ENCODE measurements around the gene ASPDH.

The ASPDH gene

DNA sequence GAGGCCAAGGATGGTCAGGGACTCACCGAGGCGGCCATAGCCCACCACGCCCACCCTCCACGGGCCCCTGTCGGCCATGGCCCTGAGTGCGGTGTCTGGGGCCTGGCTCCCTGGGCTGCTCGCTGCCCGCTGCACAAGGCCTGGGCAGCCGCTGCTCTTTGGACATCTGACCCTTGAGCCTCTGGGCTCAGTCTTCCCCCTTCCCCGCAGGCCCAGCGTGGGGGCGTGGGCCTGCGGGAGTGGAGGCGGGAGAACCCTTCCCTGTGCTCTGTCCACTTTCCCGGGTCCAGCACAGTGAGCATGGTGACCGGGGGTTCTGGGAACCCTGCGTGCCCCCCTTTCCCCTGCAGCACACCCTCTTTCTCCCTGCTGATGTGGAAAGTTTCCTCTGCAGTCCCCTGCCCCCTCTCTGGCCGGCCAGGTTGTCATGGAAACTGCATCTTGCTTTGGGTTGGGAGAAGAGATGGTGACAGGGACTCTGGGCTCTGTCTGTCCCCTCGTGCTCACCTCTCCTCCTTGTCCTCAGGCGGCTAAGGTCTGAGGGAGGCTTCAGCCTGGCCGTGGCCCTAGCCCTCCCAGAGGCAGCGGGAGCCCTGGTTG, at the start of gene ASPDH:
ASPDH (minus strand) TSS at position 168 of the 600 bp plus-strand sequence; CDS start at position 78, 90 bp downstream.
- DNase-seq (ENCODE audit: low read depth), result no peak

DNA sequence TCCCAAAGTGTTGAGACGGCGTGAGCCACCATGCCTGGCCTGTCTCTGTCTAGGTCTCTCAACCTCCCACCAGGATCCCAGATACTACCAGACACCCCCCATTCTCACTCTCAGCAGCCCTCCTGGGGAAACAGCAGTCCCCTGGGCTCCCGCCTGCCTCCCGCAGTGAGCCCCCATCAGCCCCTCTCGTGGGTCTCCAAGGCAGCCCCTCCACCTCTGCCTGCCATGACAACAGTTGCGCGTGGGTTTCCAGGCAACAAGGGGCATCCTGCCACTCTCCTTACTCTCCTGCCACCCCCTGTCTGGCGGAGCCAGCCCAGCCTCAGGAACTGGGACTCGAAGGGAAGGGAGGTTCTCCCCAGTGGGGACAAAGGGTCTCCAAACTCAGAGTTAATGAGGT, 49.3 kb upstream of the ASPDH start:
- no peak for DNase-seq (ENCODE audit: low read depth)

DNA sequence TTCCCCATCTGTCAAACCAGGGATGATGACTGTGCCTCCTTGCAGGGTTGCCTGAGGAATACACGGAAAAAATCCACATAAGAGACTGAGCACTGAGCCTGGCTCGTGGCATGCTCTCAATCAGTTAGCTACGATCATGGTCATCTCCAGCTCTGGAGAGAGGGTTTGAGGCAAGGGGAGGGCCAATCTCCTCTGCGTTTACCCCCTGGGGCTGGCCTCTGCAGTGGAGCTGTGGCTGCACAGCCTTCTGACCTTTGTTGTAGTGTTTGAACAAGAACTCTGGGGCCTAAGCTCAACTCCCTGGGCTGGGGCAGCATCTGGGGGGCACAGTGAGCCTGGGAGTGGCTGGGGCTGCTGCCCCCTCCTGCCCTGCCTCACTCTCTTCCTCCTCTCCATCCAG, 48.6 kb upstream of the ASPDH start:
- DNase-seq (ENCODE audit: low read depth), result no peak

DNA sequence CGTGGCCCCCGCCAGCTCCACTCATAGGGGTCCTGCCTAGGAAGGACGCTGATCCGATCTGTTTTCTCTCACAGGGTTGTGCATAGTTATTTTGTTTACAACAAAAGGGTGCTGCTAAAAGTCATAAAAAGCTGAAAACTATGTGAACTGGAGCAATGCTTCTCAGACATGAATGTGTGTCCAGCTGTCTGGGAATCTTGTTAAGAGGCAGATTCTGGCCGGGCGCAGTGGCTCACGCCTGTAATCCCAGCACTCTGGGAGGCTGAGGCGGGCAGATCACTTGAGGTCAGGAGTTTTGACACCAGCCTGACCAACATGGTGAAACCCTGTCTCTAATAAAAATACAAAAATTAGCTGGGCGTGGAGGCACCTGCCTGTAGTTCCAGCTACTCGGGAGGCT, 45.9 kb upstream of the ASPDH start:
- no peak for DNase-seq (ENCODE audit: low read depth)

DNA sequence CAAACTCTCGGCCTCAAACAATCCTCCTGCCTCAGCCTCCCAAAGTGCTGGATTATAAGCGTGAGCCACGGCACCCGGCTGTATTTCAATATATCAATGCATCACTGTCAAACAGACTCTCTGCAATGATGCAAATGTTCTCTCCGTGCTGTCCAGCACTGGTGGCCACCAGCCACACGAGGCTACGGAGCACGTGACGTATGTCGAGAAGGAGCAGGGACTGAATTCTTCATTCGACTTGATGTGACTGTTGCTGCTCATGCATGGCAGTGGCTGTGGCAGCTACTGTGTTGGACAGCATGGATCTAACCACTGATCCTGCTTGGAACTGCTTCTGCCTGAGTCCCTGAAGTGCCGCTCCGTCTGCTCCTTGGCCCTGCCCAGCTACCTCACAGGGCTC, 44.7 kb upstream of the ASPDH start:
- no peak for DNase-seq (ENCODE audit: low read depth)

DNA sequence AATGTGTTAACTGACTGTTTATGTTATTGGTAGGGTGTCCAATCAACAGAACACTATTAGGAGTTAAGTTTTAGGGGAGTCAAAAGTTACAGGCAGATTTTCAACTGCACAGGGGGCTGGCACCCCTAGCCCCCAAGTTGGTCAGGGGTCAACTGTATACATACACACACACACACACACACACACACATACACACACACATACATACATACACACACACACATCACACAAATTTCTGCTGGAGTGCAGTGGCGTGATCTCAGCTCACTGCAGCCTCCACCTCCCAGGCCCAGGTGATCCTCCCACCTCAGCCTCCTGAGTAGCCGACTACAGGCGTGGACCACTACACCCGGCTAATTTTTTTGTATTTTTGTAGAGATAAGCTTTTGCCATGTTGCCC, 44.3 kb upstream of the ASPDH start:
- no peak for DNase-seq (ENCODE audit: low read depth)

DNA sequence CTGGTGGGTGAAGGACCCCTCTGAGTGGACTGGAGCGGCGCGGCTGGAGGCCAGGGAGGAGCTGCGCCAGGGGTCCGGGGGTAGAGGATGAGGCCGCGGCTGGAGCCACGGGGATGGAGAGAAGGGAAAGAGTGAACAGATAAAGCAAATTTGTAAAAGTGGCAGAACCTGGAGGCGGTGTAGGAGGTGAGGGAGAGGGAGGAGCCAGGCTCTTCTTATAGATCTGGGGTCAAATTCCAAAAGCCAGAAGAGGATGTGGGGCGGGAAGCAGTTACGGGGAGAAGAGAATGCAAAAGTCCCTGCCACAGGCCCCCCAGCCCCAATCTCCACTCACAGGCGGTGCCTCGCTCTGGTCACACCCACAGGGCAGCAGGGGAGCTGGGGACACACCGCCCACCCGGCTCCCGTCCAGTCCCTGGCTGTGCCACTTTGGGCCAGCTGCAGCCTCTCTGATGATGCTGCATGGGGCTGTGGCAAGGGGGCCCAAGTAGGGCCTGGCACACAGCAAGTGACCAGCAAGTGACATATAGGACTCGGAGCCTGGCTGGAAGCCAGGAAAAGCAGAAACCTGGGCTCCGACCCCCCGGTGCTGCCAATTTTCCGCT, 43.4 kb upstream of the ASPDH start:
- no peak for DNase-seq (ENCODE audit: low read depth)

DNA sequence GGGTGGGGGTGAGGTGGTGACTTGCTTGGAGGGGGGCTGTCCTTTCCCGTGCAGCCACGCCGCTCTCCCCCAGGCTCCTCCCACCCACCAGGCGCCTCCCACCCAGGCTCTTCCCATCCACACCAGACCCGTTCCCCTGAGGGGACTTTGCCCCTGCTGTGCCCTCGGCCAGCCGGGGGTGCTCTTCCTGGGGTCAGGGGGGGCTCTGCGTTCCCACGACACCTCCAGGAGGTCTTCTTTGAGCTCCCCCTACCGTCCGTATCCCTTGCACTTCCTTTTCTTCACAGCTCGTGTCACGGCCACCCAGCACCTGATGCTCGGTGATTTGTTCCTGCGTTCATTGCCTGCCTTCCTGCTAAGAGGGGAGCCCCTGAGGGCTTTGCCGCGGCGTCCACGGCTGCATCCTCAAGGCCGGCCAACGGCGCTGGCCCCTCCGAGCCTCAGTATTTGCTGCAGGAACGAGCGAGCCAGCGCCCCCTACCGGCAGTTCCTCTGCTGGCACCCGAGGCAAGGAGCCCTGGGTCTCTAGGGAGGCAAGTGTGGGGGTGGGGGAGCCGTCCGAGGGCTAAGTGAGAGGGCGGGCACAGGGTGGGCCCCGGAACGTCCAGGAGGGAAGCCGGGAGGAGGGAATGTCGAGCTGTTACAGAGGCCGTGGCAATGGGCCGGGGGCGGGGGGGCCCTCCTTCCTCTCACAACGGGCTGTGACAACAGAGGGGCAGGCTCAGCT, 42.7 kb upstream of the ASPDH start:
- DNase-seq (ENCODE audit: low read depth), result peak; percentile 26

DNA sequence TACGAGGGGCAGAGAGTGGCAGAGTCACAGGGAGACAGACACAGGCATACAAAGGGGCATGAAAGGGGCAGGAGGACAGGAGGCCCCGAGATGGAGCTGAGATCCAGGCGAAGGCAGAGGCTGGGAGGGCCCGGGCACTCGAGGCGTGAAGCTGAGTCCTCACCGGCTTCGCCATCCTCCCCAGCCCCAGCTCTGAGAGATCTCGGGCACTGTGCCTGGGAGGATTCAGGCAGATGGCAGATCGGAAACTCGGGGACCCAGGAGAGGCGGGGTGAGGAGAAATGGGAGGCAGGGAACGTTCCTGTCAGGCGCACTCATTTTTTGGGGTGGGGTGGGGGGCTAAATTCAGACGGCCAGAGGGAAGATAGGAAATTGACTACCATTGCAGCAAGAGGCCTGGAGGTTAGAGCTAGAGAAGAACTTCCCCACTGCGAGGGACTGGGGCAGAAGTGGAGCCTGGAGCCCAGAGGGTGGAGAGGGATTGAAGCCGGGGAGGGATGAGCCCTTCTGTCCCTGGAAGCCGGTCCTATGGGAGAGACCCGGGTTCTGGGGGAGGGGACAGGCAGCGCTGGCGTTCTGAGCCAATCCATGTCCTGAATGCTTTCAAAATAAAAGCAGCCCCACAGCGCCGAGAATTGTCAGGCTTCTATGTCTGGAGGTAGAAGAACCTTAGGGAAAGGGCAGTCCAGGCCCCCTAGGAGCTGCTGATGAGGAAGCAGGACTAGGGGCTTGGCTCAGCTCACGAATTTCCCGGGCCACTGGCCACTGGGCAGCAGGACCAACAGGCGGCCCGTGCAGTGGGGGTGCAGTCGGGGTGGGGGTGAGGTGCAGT, 42.0 kb upstream of the ASPDH start:
- no peak for DNase-seq (ENCODE audit: low read depth)

DNA sequence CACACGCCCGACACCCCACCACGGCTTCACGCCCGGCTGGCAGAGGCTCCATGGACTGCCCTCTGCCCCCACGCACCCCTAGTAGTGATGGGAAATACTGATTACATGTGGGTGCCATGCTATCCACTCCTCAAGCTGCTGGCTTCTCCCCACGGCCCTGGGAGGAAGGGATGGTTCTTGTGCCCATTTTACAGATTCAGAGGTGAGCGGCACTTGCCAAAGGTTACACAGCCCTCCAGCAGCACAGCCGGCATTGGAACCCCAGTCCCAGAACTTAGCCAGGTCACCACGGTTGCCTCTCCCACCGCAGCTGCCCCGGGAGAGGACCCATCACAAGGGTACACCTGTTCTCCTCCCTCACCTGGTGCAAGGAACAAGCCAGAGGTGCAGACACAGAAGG, 41.3 kb upstream of the ASPDH start:
- DNase-seq (ENCODE audit: low read depth), result no peak

DNA sequence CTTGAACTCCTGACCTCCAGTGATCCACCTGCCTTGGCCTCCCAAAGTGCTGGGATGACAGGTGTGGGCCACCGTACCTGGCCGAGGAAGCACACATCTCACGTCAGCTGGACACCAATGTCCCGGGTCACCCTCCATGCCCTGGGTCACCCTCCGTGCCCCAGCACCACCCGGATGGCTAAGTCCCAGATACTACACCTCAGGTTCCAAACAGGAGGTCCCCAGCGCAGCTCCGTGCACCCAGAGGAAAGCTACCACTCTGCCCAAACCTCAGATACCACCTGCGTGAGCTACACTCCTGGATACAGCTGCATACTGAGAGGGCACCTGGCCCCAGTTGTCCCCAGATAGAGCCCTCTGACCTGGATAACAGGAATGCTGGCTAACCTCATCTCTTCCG, 40.5 kb upstream of the ASPDH start:
- no peak for DNase-seq (ENCODE audit: low read depth)

DNA sequence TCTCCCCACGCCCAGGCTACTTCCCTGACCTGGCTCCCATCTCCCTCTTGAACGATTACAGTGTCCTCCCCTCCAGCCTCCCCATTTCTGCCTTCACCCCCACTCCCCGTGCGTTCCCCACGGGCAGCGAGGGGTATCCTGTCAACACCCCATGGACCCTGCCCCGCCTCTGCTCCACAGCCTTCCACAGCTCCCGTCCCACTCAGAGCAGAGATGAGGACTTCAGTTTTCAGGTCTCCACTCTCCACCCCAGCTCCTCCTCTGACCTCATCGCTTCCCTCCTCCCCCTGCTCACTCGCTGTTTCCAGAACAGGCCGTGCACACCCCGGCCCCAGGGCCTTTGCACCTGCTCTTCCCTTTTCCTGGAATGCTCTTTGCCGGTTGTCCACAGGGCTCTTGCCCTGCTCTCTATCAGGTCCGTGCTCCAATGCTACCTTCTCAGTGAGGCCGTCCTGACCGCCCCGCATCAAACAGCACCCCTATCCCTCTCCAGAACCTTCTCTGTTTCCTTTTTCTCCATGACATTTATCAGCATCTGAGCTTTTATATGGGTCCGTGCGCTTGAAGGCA, 39.5 kb upstream of the ASPDH start:
- no peak for DNase-seq (ENCODE audit: low read depth)

DNA sequence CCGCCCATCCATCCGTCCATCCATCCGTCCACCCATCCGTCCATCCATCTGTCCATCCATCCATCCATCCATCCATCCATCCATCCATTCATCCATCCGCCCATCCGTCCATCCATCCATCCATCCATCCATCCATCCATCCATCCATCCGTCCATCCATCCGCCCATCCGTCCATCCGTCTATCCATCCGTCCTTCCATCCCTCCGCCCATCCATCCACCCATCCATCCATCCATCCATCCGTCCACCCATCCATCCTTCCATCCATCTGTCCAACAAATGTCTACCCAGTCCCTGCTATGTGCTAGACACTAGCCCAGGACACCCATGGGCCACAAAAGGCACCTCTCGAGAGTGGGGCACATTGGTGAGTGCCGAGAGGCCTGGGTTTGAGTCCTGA, 38.8 kb upstream of the ASPDH start:
- DNase-seq (ENCODE audit: low read depth), result no peak

DNA sequence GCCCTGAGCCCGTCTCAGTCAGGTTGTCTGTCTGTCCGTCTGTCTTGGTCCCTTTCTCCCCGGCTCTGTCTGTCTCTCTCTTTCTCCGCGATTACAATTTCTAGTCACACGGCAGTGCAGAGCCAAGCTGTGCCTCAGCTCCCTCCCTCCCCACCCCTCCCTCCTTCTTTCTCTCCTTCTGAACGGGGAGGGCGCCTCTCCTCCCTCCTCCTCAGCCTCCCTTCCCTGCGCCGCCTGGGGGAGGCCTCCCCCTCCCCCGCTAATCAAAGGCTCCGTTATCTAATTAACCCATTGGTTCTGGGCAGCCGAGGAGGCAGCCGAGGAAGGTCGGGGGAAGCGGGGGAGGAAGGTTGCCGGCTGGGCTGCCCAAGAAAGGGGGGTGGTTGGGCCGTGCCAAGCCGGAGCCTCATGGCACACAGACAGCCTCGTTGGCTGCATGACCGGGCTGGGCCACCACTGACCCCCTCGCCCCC, 38.0 kb upstream of the ASPDH start:
- no peak for DNase-seq (ENCODE audit: low read depth)

DNA sequence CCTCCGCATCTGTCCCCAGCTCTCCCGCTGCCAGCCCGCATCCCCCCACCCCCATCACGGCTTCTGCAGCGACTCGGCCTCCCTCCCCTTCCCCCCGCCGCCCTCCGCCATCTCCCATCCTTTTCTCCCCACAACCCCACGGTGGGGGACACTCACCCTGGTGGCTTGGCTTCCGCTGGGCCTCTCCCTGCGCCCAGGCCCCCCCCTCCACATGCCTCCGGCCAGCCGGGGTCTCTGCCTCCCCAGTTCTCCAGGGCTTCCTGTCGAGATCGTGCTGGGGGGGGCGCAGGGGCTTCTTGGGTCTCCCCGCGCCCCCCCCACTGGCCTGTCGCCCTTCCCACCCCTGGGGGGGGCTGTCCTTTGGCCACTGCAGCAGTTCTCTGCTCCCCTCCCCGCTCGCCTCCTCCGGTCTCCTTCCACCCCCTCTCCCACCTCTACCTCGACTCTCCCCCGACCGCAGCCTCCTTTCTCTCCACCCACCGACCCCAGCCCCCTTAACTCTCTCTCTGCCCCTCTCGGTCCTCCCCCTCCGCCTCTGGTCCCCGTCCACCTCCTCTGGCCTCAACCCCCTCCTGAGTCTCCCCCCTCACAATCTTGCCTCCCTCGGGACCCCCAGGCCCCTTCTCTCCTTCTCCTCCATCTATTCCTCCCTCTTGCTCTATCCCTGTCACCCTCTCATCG, 37.5 kb upstream of the ASPDH start:
- DNase-seq (ENCODE audit: low read depth), result no peak

DNA sequence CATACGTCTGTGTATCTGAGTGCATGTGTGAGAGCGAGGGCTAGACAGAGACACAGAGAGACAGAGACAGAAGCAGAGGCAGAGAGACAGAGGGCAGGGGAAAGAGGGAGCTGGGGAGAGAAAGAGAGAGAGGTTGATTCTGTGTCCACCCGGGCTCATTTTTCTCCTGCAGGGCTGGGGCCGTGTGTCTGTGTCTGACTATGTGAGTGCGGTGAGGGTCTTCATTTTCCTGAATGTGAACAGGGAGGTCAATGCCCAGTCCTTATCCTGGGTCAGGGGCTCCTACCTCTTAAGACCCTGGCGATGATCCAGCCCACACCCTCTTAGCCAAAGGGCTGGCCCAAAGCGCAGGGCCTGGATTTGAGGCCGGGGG, 36.9 kb upstream of the ASPDH start:
- DNase-seq (ENCODE audit: low read depth), result no peak

DNA sequence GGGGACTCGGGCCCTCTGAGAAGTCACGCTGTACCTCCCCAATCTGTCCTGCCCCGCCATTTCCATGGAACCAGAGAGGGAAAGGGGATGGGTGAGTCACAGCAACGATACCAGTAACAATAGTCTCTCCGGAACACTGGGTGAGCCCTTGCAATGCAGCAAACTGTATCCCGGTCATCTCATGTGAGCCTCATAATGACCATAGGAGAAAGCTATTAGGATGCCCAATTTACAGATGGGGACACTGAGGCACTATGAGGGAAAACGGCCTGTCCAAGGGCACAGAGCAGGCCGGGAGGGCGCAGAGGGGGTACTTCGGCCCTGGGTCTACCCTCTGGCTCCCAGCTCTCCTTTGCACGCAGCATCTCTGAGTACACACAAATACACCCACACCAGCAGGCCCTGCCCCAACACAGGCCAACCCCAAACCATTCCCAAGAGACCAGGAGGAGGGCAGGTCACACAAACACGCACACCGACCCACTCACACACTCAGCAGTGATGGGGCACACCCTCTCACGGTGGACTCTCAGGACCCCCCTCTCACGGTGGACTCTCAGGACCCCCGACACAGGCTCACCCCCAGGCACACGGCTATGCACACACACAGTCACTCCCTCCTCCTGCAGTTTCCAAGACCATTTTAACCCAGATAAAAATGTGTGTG, 36.3 kb upstream of the ASPDH start:
- no peak for DNase-seq (ENCODE audit: low read depth)

DNA sequence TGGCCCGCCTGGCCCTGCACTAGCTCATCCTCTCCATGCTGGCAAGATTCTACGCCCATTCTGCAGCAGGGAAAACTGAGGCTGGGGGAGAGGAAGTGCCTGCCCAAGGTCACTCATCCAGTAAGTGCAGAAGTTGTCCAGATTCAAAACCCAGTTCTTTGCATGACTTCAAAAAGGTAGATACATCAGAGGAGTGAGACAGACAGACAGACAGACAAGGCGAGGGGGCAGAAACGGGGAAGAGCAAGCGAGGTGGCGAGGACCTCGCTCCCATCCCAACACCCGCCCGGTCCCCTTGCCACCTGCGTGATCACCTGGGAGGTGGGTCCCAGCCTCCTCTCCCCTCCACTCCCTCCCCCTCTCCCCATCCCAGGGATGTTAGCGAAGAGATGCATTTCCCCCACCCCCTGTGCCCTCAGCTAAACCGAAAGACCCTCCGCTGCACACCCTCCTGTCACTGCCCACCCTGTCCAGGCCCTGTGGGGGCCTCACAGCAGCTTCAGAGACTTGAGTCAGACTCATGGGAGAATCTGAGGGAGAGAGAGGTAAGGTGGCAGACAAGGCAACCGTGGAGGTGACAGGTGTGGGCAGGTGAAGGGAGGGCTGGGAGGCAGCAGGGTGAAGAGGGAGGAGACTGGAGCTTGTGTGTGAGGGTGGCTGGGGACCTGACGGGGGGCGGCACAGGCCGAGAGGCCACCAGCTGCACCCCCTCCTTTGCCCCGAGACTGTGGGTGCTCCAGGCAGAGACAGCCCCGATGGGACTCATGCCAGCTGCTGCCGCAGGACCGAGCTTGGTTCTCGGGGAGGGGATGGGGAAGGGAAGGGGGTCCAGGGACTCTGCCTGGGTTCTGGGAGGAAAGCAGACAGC, 35.6 kb upstream of the ASPDH start:
- no peak for DNase-seq (ENCODE audit: low read depth)

DNA sequence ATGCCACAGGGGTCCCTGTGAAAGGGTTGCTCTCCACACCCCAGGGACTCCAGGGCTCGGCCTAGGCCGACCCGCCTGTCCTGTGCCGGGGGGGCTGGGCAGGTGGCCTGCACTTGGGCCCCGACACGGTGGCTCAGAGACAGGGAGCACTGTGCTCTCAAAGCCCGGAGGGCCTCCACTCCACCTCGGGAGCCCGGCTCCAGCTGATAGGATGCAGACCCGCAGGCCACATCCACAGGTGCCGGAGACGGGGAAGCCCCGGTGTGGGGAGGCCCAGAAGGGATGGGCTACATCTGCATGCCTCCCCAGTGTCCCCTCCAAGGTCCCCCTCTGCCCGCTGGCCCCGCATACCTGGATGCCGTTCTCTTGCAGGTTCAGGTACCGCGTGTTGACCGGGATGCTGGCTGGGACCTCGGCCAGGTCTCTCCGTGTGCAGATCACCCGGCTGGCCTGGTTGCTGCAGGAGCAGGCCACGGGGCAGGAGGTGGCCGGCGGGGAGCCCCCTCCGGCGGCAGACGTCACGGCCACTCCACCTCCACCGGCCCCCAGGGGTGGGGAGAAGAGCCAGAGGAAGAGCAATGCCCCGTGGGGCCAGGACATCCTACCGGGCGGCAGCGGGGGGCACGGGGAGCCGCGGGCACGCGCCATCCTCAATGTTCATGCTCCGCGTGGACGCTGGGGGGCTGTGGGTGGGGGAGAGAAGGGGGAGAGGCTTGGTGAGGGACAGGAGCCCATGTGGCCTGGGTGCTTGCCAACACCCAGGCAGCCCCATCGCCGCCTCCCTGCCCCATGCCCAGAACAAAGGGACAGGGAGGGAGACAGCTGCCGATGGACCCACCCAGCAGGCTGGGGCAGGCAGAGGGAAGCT, 34.7 kb upstream of the ASPDH start:
- no peak for DNase-seq (ENCODE audit: low read depth)
